Epidermal melanocyte (primary cell): ENCODE results near the gene STAMBPL1.
"Not testable (repeated sequence)": the region's sequence is repeated elsewhere in the genome, so short reads cannot be mapped to it uniquely, and the experiment has no call there.

Experiments
- DNase-seq: peaks from one replicate; pipeline ENCODE4 v3.0.0; 2011; ENCODE audit warnings: low spot score; ENCODE audit not compliant: insufficient read length

The STAMBPL1 gene

DNA sequence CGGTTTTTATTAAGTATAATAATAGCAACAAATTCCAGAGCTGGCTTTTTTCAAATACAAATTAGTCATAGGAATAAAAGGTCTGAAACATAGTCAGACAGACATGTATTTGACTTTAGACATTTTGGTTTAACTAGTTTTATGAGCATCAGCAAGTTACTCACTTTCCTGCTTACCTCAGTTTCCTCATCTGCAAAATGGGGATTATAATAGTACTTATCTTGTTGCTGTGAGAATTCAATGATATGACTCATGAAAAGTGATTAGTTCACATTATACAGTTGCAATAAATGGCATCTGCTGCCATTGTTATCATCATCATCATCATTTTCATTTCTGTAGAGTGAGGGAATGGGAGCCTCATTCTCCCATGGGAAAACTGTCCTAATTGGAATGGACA lies 39.0 kb downstream of the STAMBPL1 start:
- no peak for DNase-seq

DNA sequence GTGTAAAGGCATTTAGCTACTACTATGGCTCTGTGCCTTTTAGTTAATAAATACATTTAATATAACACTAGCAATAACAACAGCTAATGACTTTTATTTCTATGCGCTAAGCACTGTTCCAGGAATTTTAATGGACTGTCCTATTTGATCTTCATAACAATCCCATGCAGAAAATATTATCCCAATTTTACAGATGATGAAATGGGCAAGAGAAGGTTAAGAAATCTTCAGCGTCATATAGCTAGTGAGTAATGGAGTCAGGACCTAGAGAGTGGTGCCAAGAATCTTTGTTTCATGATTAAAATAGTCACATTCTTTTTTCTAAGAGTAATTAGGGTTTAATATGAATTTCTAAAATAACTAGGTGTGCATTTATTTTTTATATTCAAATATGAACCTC lies 40.2 kb downstream of the STAMBPL1 start:
- DNase-seq = no peak

DNA sequence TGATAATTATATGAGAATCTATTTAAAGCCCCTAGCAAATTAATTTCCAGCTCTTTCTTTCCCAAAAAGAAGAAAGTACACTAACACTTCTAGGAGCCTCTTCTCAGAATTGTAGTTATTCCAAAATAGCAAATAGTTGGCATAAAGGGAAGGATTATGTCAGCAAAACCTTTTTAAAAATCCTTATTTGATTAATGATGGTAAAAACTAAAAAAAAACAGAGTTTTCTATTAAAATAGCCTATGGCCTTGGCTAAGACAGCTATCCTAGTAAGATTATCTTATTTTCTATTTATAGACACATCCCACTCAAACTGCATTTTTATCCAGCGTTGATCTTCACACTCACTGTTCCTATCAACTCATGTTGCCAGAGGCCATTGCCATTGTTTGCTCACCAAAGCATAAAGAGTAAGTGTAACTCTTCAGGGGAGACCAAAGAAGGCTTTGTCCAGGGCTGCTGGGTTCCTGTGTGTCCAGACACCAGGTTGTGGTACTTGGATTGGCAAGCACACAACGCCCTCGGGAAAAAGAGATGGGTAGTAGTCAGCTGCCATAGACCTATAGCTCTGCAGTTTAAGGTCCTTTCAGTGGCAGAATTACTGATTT lies 41.0 kb downstream of the STAMBPL1 start:
- DNase-seq = no peak

DNA sequence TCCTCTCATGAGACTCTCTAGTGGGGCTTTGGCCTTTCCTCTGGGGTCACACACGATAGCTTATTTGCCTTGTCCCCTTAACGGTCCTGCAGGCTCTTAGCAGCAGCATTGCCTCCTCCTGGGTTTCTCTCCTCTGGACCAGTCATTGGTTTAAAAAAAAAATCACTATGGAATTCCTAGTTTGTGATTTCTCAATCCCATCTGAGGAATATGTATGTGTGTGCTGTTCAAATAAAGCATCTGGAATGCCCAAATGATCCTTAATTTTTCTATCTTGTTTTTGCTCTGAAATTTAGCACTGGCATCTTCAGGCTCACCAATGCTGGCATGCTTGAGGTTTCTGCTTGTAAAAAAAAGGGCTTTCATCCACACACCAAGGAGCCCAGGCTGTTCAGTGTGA lies 42.0 kb downstream of the STAMBPL1 start:
- DNase-seq = no peak

DNA sequence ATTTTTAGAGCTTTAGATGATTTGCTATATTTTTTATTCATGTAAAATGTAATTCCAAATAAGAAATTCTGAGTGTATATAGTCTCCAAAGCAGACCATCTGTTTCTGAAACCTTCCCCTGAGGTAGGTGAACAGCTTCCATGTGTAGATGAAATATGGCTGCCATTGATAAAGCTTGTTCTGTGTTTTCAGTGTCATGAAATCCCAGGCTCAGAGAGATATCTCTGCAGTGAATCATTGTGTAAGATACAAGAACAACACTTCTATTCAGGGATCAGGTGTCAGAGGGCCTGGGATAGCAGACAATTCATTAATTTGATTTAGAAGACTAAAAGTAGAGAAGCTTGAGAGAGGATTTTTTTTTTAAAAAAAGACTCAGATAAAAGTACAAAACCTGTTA lies 43.5 kb downstream of the STAMBPL1 start:
- DNase-seq = no peak

DNA sequence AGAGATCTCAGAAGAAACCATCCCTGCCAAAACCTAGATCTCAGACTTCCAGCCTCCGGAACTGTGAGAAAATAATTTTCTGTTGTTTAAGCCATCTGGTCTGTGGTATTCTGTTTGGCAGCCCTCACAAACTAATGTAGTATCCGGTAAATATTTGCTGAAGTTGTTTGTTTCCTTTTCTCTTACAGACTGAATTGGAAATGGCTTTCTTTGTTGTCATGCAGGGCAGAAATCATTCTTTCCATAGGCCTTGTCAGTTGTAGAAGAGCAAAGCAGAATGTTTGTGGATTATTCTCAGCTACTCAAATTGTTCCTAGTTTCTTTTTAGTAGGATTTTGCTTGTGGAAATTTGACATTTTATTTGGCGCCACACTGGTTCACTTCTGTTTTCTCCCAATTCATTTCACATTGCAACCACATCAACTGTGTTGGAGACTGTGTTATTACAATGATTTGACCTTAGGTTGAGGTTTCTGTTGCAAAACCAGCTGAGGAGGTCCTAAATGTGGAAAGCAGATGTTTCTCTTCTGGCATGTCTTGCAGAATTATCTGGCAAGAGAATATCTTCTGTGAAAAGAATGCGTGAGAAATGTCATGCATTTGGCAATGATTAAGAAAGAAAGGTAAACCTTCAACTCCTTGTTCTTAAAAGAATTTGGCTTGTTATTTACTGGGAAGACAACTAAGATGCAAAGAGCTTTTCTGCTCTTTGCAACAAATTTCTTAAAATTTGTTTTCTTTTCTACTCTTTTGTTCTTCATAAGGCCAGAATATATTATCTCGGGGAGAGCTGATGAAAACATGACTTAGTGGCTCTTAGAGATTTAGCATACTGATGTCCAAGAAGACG lies 46.7 kb downstream of the STAMBPL1 start:
- DNase-seq = no peak

DNA sequence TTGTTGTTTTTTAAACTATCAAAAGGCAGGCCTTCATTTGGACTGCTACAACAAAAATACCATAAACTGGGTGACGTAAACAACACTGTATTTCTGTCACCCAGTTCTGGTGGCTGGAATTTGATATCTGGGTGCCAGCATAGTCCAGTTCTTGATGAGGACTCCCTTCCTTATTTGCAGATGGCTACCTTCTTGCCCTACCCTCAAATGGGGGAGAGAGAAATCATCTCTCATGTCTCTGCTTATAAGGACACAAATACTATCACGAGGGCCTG lies 47.3 kb downstream of the STAMBPL1 start:
- no peak for DNase-seq

DNA sequence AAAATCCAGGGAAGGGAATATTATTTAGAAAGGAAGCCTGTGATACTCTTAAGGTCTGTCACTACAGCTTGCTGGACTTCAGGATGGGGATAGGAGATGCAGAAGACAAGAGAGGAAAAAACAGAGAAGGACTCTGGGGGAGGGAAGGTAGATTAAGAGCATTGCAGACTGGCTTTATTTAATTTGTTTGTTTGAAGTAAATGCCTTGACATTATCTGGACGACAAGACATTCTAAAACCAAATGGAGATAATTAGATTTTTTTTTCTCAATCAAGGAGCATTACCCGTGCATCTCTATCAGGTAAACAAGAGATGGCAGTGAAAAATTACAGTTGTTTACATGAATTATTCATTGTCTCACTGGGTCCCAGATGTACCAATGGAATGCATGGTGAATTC lies 48.2 kb downstream of the STAMBPL1 start:
- DNase-seq = no peak

DNA sequence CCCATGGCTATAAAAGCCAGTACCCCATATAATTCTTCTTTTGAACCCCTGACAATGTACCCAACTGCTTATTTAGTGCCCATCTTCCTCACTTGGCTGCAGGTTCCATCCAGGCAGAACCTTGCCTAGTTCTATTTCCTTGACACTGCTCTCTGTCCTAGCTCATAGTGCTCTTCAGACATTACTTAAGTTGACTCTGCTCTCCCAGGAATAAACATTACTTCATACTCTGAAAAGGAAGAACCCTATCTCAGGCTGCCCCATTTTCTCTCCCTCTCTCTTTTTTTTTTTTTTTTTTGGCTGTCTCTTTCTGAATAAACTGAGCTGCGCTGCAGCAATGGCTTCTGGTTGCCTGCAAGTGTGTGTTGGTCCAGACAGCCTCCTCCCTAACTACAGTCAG lies 51.5 kb downstream of the STAMBPL1 start:
- DNase-seq = no peak

DNA sequence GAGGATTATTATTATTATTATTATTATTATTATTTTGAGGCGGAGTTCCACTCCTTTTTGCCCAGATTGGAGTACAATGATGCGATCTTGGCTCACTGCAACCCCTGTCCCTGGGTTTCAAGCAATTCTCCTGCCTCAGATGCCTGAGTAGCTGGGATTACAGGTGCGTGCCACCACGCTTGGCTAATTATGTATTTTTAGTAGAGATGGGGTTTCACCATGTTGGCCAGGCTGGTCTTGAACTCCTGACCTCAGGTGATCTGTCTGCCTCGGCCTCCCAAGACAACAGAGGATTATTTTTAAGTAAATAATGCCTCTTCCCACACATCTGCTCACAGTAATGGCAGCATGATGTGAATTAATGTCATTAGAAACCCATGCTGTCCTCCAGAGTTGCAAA lies 52.0 kb downstream of the STAMBPL1 start:
- not testable (repeated sequence) for DNase-seq

DNA sequence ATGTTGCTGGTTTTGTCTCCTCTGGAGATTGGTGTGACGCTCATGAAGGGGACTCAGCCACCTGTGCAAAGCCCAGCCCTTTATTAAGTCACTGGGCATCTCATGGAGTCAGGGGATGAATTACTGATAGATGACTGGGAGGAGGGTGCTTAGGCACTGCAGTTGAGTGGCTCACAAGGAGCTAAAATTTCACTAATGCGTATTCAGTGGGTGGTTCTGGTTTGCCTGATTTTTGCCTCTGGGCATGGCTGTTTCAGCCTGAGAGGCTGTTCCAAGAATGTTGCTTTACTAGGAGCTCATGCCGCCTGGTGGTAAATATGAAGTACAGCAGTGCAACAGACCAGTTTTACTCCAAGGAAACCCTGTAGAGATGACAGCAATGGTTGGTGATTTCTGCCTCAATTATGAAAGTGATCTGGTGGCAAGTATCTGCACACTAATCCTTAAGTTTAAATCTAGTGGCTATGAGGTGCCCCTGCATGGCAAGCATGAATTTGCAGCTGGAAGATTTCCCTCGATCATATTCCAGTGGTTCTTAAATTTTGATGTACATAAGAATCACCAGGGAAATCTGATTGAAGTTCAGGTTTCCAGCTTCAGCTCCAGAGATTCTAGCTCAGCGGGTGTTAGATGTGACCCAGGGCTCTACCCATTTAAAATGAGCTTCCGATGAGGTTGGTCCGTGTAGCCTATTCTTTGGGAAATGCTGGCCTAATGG lies 52.7 kb downstream of the STAMBPL1 start:
- DNase-seq = no peak

DNA sequence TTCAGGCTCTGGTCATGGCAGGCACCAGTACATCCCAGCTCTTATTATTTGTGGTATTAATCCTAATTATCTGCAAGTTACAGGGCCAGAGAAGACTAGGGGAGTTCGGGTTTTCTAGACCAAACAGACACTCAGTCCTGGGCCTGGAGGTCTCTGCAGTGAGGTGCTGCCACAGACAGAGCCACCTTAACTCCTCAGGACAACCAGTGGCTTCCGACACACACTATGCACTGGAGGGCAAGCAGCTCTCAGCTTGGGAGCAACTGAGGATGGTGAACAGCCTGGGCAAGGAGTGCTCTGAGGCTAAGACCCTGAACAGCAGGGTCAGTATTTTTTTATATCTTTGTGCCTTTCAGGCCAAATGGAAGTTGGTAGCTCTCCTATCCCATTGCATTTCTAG lies 53.5 kb downstream of the STAMBPL1 start:
- DNase-seq = no peak

DNA sequence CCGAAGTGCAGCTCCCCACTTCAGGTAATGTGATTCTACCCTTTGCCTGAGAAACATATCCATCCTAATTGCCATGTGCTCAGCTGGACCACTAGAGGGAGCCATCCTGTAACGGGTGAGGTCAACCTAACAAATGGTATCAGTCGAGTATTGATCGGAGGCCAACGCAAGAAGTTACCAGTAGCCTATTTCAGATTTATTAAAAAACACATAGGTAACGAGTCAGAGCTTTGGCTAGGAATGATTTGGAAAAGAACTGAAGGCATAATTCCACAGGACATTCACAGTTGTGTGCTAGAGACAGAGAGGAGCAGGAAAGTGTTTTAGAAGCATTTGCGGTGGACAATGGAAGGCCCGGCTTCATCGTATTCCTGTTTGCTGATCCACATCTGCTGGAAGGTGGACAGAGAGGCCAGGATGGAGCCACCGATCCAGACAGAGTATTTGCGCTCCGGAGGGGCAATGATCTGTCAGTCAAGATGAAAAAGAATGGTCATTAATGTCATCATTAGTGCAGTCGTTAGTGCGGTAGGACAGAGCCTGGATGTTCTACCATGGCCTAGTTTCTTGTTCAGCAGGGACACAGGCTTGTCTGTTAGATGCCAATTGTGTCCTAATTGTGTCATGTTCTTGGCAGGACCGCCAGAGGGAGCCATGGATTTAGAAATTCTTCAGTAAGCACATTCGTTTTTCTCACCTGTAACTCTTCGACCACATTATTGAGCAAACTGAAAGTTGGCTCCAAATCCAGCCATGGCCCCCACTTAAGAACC lies 55.0 kb downstream of the STAMBPL1 start:
- no peak for DNase-seq

DNA sequence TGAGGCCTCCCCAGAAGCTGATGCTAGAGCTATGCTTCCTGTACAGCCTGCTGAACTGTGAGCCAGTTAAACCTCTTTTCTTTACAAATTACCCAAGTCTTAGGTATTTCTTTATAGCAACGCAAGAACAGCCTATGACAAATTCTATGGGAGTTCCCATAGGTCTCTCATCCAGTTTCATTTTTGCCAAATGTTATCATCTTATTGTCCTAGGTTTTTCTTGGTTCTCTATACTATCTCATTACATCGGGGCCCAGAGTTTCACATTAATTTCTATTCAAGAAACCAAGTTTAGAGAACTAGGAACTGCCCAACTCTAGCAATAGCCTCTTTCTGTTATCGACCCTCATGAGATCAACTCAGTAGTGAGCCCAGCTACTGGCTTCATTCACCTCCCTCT lies 56.6 kb downstream of the STAMBPL1 start:
- DNase-seq = no peak

DNA sequence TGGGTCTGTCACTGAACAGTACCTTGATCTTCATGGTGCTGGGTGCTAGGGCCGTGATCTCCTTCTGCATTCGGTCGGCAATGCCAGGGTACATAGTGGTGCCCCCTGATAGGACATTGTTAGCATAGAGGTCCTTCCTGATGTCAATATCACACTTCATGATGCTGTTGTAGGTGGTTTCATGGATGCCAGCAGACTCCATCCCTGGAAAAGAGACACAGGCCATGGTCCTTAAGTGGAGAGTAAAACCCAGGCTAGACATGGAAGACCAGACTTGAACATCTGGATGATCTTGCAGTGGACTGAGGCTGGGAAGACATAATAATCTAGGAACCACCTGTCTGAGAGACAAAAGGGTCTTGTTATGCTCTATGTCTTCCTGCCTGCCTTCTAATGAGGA lies 58.0 kb downstream of the STAMBPL1 start:
- no peak for DNase-seq

DNA sequence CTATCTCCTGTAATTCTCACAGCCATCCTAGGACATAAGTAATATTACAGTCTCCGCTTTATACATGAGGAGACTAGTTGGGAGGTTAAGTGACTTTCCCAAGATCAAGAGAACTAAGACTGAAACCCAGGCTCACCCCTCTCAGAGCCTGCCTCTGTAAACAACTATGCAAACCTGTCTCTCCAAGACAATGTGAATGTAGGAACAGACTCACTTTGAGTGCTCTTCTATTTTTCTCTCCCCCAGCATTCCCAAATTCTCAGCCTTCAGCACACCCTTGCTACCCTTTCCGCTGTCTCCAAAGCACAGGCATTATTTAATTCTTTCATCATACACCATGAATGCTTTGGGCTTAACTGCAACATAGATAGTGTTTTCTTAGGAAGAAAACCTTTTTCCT lies 58.9 kb downstream of the STAMBPL1 start:
- no peak for DNase-seq

DNA sequence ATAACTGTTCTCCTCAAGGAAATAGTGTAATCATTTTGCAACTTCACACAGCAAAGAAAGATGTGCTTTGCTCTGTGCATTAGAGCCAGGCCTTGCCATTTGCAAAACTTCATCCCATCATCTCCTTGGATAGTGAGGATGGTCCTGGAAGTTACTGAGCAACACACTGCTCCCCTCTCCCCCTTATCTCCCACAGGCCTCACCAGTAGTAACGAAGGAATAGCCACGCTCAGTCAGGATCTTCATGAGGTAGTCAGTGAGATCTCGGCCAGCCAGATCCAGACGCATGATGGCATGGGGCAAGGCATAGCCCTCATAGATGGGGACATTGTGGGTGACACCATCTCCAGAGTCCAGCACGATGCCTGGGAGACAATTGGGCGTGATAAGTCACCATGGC lies 61.0 kb downstream of the STAMBPL1 start:
- DNase-seq = no peak

DNA sequence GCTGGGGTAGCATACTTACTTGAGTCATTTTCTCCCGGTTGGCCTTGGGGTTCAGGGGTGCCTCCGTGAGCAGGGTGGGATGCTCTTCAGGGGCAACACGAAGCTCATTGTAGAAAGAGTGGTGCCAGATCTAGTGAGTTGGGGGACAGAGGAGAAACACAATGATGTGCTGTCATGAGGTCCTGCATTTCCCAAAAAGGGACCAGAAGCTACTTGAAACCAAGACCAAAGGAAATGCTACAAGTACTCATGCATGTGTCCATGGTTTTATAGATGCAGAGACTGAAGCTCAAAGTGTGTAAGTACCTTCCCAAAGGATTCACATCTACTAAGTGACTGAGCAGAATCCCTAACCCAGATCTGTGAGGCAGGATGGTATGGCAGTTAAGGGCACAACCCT lies 63.7 kb downstream of the STAMBPL1 start:
- DNase-seq = no peak

DNA sequence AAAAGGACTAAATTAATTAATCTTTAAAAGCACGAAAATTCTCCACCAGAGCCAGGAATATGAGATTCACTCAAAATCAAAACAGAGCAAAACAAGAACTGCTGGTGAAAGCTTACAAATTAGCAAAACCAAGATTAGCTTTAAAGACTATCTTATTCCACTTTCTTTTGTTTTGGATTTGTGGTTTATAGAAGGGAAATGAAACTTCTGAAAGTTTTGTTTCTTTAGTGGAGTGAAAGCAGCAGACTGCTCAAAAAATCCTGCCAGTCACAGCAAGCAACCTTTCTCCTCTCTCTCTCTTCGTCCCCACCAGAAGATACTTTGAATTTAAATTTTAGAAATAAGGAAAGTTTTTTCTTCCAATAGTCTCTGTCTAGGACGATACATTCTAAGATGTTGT lies 64.8 kb downstream of the STAMBPL1 start:
- DNase-seq = no peak

DNA sequence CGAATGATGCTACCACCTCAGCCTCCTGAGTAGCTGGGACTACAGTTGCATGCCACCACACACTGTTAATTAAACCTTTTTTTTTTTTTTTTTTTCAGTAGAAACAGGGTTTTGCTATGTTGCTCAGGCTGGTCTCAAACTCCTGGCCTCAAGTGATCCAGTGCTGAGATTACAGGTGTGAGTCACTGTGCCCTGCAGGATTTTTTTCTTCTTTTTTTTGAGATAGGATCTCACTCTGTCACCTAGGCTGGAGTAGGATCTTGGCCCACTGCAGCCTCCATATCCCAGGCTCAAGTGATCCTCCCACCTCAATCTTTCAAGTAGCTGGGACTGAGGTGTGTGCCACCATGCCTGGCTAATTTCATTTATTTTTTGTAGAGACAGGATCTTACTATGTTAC lies 66.2 kb downstream of the STAMBPL1 start:
- no peak for DNase-seq

DNA sequence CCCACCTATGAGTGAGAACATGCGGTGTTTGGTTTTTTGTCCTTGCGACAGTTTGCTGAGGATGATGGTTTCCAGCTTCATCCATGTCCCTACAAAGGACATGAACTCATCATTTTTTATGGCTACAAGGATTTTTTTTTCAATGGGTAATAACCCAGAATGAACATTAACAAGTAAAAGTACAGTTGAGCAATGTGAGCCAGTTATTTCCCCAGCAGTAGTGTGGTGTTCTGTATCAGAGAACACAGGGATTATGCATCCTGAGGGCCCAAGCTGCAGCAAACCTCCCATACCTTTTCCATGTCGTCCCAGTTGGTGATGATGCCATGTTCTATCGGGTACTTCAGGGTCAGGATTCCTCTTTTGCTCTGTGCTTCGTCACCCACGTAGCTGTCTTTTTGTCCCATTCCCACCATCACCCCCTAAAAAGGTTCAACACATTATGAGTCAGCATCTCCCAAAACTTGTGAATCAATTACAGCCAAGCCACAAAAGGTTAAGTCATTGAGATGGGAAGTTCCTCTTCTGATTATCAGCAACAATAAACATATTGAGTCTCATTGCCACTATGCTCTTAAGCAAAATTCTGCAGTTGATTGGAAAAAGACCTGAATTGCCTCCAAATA lies 67.0 kb downstream of the STAMBPL1 start:
- DNase-seq = no peak

DNA sequence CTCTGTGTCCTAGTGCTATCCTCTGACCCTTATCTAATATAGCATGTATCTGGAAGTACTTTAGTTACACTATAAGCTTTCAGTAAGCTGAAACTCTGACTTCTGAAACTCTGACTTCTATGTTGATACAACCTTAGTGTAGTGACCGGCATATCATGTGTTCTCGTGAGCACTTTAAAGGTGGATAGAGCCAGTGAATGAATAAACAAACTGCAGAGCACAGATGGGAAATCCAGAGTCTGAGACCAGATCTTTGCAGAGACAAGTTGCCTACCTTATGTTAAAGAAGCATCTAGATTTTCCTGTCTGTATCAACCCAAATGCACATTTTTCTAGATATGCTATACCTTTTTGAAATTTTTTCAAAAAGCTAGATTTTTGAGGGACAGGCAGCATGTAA lies 69.0 kb downstream of the STAMBPL1 start:
- DNase-seq = no peak
